Activated naive CD8-positive, alpha-beta T cell treated with anti-CD3 and anti-CD28 coated beads for 36 hours (primary cell): ENCODE results near the gene ASB12. TPM values are rescaled to one million over a fixed set of nuclear protein-coding genes. Genes with fewer than 3 reads are reported as not detected.

Experiments used
- DNase-seq: peaks from one replicate; pipeline ENCODE4 v3.0.0; 2021
- H3K27ac Mint-ChIP-seq: one replicate; pipeline ENCODE4 v1.8.0; 2022; ENCODE audit warnings: mild to moderate bottlenecking, moderate library complexity, mixed read lengths
- H3K27me3 Mint-ChIP-seq: one replicate; pipeline ENCODE4 v1.8.0; 2022; ENCODE audit warnings: mild to moderate bottlenecking, mixed read lengths
- H3K36me3 Mint-ChIP-seq: one replicate; pipeline ENCODE4 v1.8.0; 2021; ENCODE audit warnings: mild to moderate bottlenecking, mixed read lengths
- H3K4me1 Mint-ChIP-seq: one replicate; pipeline ENCODE4 v1.8.0; 2021; ENCODE audit warnings: mixed read lengths
- H3K4me3 Mint-ChIP-seq: one replicate; pipeline ENCODE4 v1.8.0; 2022; ENCODE audit warnings: mild to moderate bottlenecking, moderate library complexity, mixed read lengths
- H3K9me3 Mint-ChIP-seq: one replicate; pipeline ENCODE4 v1.8.0; 2022; ENCODE audit warnings: mixed read lengths
- total RNA-seq, 2 experiments: library from RNA; stranded (reverse); gene quantifications; one replicate each; pipeline ENCODE4 v1.2.3, GENCODE V29; 2021

Gene ASB12
- total RNA-seq, 2 experiments from 2014 or later, result 0.16 TPM; not detected in 1

DNA sequence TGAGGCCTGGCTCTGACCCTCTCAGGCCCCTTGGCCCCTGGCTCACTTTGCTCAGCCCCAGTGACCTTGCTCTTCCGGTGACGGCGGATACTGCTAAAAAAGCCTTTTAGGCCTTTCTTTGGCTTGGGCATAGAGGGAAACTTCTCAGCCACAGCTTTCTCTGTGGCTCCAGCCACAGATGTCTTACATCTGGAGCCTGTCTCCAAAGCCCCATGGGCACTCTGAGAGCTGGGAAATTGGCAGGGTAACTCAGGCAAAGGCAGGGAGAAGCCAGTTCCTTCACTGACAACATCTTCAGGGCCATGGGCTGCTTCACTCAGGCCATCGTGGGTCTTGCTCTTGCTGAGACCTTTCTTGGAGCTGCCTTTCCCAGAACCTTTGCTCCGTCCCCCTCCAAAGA, 37.7 kb downstream of the ASB12 start:
- no peaks in the 10 kb centered on the region for H3K27me3 Mint-ChIP-seq
- no peaks in the 10 kb centered on the region for H3K9me3 Mint-ChIP-seq

GRCh38 chrX:64192040-64192439, 38.4 kb downstream of the ASB12 start:
- Mint-ChIP-seq H3K27ac (no peak overlapping the region), H3K4me1 (no peaks in the 10 kb centered on the region), H3K27me3 (no peaks in the 10 kb centered on the region), H3K36me3 (peaks cover 10% of the 10 kb centered on the region), H3K4me3 (no peak overlapping the region), H3K9me3 (no peaks in the 10 kb centered on the region)
- DNase-seq, result no peak

More for the DNA sequence above, 37.7 kb downstream of the ASB12 start:
- Mint-ChIP-seq H3K4me3 (no peak overlapping the region), H3K4me1 (no peaks in the 10 kb centered on the region), H3K27ac (no peak overlapping the region), H3K36me3 (peaks cover 10% of the 10 kb centered on the region)
- no peak for DNase-seq

DNA sequence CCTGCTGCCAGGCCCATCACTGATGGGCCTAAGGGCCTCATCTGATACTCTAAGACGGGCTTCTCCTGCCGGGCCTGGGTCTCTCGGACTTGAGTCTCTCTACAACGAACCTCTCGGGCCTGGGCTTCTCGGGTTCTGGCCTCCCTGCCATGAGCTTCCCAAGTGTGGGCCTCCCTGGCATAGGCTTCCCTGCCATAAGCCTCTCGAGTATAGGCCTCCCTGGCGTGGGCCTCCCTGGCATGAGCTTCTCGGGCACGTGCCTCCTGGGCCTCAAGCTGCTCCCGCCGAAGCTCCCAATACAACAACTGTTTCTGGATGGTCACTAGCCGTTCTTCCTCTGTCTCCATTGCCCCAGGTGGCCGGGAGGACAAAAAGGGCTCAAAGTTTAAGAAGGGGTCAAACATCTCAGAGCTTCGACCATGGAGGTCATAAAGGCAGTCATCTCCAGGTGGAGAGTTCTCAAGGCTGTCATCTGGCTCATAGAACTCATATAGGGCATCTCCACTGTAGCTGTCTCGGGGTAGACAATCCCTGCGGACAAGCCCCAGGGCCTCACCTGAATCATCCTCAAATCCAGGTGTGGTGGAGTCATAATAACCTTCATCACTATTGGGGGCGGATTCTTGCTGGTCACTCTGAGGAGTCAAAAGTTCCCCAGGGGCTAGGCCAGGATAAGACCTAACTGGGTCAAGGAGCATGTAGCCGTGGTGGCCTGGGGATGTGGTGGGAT, 39.0 kb downstream of the ASB12 start:
- H3K27me3 Mint-ChIP-seq, result no peaks in the 10 kb centered on the region
- peaks cover 10% of the 10 kb centered on the region for H3K36me3 Mint-ChIP-seq
- no peak overlapping the region for H3K4me3 Mint-ChIP-seq
- DNase-seq, result no peak
- no peaks in the 10 kb centered on the region for H3K9me3 Mint-ChIP-seq
- H3K27ac Mint-ChIP-seq, result no peak overlapping the region
- no peaks in the 10 kb centered on the region for H3K4me1 Mint-ChIP-seq

- no peak for DNase-seq
- Mint-ChIP-seq H3K4me3 (no peak overlapping the region), H3K27me3 (no peaks in the 10 kb centered on the region), H3K36me3 (peaks cover 12% of the 10 kb centered on the region), H3K4me1 (no peaks in the 10 kb centered on the region), H3K27ac (no peak overlapping the region), H3K9me3 (no peaks in the 10 kb centered on the region)
Observed at GRCh38 chrX:64190136-64190740, 40.2 kb downstream of the ASB12 start.

GRCh38 chrX:64188901-64189300, 41.5 kb downstream of the ASB12 start:
- Mint-ChIP-seq H3K27me3 (no peaks in the 10 kb centered on the region), H3K4me3 (no peak overlapping the region), H3K4me1 (no peaks in the 10 kb centered on the region), H3K27ac (no peak overlapping the region), H3K36me3 (peaks cover 12% of the 10 kb centered on the region), H3K9me3 (no peaks in the 10 kb centered on the region)
- DNase-seq, result no peak

- H3K9me3 Mint-ChIP-seq, result no peaks in the 10 kb centered on the region
- DNase-seq, result no peak
- no peaks in the 10 kb centered on the region for H3K4me1 Mint-ChIP-seq
- H3K36me3 Mint-ChIP-seq, result peaks cover 12% of the 10 kb centered on the region
- no peak overlapping the region for H3K27ac Mint-ChIP-seq
- no peaks in the 10 kb centered on the region for H3K27me3 Mint-ChIP-seq
- no peak overlapping the region for H3K4me3 Mint-ChIP-seq
Observed at GRCh38 chrX:64187762-64188150, 42.7 kb downstream of the ASB12 start.

GRCh38 chrX:64186974-64187761, 43.2 kb downstream of the ASB12 start:
- H3K36me3 Mint-ChIP-seq, result peaks cover 12% of the 10 kb centered on the region
- no peak overlapping the region for H3K27ac Mint-ChIP-seq
- no peaks in the 10 kb centered on the region for H3K9me3 Mint-ChIP-seq

DNA sequence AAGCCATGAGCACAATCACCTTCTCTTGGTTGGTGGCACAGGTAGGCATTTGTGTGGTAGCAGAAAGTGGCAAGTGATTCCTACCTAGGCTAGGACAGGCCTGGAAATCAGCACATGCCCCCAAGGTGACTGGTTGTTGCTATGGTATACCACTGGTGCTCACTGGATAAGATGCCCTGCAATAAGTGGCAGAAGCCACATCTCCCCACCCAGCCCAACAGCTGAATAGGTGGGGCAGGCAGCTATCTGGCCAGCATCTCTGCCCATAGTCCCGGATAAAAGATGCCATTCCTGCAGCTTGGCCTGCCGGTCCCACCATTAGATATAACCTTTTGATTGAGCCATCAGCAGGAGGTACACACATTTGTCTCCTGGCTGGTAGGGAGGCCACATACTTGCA, 46.0 kb downstream of the ASB12 start:
- DNase-seq, result no peak
- Mint-ChIP-seq H3K4me3 (no peak overlapping the region), H3K27me3 (no peaks in the 10 kb centered on the region), H3K9me3 (no peaks in the 10 kb centered on the region), H3K4me1 (no peaks in the 10 kb centered on the region), H3K36me3 (peaks cover 2% of the 10 kb centered on the region), H3K27ac (no peak overlapping the region)

More at GRCh38 chrX:64186974-64187761, 43.2 kb downstream of the ASB12 start:
- no peak for DNase-seq
- no peak overlapping the region for H3K4me3 Mint-ChIP-seq
- H3K27me3 Mint-ChIP-seq, result no peaks in the 10 kb centered on the region
- no peaks in the 10 kb centered on the region for H3K4me1 Mint-ChIP-seq

GRCh38 chrX:64182208-64182607, 48.2 kb downstream of the ASB12 start:
- Mint-ChIP-seq H3K27me3 (no peaks in the 10 kb centered on the region), H3K27ac (no peak overlapping the region), H3K9me3 (no peaks in the 10 kb centered on the region), H3K4me3 (no peak overlapping the region), H3K36me3 (peaks cover 2% of the 10 kb centered on the region), H3K4me1 (no peaks in the 10 kb centered on the region)
- DNase-seq, result no peak

- Mint-ChIP-seq H3K4me1 (no peaks in the 10 kb centered on the region), H3K27me3 (no peaks in the 10 kb centered on the region)
Observed at GRCh38 chrX:64176876-64177275, 53.5 kb downstream of the ASB12 start.

More at GRCh38 chrX:64176876-64177275, 53.5 kb downstream of the ASB12 start:
- no peak overlapping the region for H3K4me3 Mint-ChIP-seq
- H3K27ac Mint-ChIP-seq, result no peak overlapping the region
- H3K36me3 Mint-ChIP-seq, result no peaks in the 10 kb centered on the region
- H3K9me3 Mint-ChIP-seq, result no peaks in the 10 kb centered on the region
- DNase-seq, result no peak

Other genes with a start within 250 kb of the ASB12 start
- 1 to 10 TPM; 4.3 to 4.4 TPM for gene AMER1, start 24.9 kb downstream of the ASB12 start, total RNA-seq
- 1 to 10 TPM; 5.0 to 6.1 TPM for gene MTMR8, start 164.8 kb upstream of the ASB12 start, total RNA-seq